ENCODE results near the gene FHOD3.
"Not testable (repeated sequence)": the region's sequence is repeated elsewhere in the genome, so short reads cannot be mapped to it uniquely, and the experiment has no call there.

Gene FHOD3

GRCh38 chr18:36813101-36813775, 515.7 kb downstream of the FHOD3 start:
- Histone ChIP-seq H3K4me3 (ENCODE audit: low read depth, low read length) (no peak overlapping the region), H3K27ac (no peak overlapping the region), H3K27me3 (replicated peaks) (no peaks in the 10 kb centered on the region), H3K36me3 (replicated peaks) (peaks cover 21% of the 10 kb centered on the region)
- TF ChIP-seq, protein P1, sequence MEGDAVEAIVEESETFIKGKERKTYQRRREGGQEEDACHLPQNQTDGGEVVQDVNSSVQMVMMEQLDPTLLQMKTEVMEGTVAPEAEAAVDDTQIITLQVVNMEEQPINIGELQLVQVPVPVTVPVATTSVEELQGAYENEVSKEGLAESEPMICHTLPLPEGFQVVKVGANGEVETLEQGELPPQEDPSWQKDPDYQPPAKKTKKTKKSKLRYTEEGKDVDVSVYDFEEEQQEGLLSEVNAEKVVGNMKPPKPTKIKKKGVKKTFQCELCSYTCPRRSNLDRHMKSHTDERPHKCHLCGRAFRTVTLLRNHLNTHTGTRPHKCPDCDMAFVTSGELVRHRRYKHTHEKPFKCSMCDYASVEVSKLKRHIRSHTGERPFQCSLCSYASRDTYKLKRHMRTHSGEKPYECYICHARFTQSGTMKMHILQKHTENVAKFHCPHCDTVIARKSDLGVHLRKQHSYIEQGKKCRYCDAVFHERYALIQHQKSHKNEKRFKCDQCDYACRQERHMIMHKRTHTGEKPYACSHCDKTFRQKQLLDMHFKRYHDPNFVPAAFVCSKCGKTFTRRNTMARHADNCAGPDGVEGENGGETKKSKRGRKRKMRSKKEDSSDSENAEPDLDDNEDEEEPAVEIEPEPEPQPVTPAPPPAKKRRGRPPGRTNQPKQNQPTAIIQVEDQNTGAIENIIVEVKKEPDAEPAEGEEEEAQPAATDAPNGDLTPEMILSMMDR (IDR thresholded peaks at IDR 0.05; ENCODE audit: low read depth, low read length, missing control alignments): no peak
- in situ Hi-C loops (cut with HindIII; ENCODE audit: low pct_ligation_motif_present, low sequenced_read_pairs): no loop called here
- DNase-seq: no peak

GRCh38 chr18:36813824-36814223, 516.3 kb downstream of the FHOD3 start:
- no peak for DNase-seq
- Histone ChIP-seq H3K4me3 (ENCODE audit: low read depth, low read length) (no peak overlapping the region), H3K27me3 (replicated peaks) (no peaks in the 10 kb centered on the region), H3K27ac (no peak overlapping the region), H3K36me3 (replicated peaks) (peaks cover 27% of the 10 kb centered on the region)
- in situ Hi-C loops (cut with HindIII; ENCODE audit: low pct_ligation_motif_present, low sequenced_read_pairs): no loop called here
- TF ChIP-seq, protein P1 (IDR thresholded peaks at IDR 0.05; ENCODE audit: low read depth, low read length, missing control alignments): no peak

GRCh38 chr18:36814994-36815393, 517.5 kb downstream of the FHOD3 start:
- TF ChIP-seq, protein P1 (IDR thresholded peaks at IDR 0.05; ENCODE audit: low read depth, low read length, missing control alignments): no peak
- in situ Hi-C loops (cut with HindIII; ENCODE audit: low pct_ligation_motif_present, low sequenced_read_pairs): no loop called here
- H3K36me3 ChIP-seq (replicated peaks): peaks cover 27% of the 10 kb centered on the region
- no peaks in the 10 kb centered on the region for H3K27me3 ChIP-seq (replicated peaks)
- no peak for DNase-seq
- H3K4me3 ChIP-seq (ENCODE audit: low read depth, low read length): no peak overlapping the region
- no peak overlapping the region for H3K27ac ChIP-seq

GRCh38 chr18:36816096-36816495, 518.6 kb downstream of the FHOD3 start:
- H3K27ac ChIP-seq; H3K4me3 ChIP-seq (ENCODE audit: low read depth, low read length); in situ Hi-C loops (cut with HindIII; ENCODE audit: low pct_ligation_motif_present, low sequenced_read_pairs); DNase-seq; H3K27me3 ChIP-seq (replicated peaks): not testable (repeated sequence)
- H3K36me3 ChIP-seq (replicated peaks): peaks cover 27% of the 10 kb centered on the region

DNA sequence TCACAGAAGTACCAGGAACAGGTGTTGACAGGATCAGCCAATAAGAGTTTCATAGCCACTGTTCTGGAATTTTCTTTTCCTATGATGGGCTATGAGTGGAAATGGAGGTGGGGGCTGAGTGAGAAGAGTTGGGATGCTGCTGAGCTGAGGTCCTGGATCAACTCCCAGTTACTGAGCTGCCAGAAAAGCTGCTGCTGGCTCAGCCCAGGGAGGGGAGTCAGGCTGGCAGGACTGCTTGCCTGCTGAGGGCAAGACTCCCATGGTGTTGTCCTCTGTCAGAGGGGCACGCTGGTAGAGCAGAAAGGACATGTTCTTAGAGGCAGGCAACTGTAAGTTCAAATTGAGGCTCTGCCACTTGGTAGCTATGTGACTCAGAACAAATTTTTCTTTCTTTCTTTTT, 519.5 kb downstream of the FHOD3 start:
- H3K36me3 ChIP-seq (replicated peaks): peaks cover 27% of the 10 kb centered on the region
- H3K27me3 ChIP-seq (replicated peaks): no peaks in the 10 kb centered on the region
- in situ Hi-C loops (cut with HindIII; ENCODE audit: low pct_ligation_motif_present, low sequenced_read_pairs): no loop called here
- H3K4me3 ChIP-seq (ENCODE audit: low read depth, low read length): no peak overlapping the region
- H3K27ac ChIP-seq: no peak overlapping the region
- TF ChIP-seq, protein P1 (IDR thresholded peaks at IDR 0.05; ENCODE audit: low read depth, low read length, missing control alignments): no peak
- DNase-seq: no peak

DNA sequence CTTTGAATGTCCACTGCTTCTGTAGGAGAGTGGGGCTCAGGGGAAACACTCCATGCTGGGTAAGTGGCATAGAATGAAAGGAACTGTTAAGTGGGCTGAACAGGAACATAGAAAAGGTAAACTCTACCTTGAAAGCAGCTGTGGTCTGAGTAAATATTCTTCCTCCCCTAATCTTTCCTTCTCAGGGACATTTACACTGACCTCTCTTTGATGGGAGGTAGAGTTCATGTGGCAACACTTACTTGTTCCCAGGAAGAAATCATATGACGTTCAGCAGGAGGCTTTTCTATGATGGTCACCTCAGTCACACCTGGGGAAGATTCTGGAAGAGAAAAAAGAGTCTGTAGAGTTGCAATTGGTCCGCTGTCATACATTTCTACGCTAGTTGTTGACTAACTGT, 521.1 kb downstream of the FHOD3 start:
- Histone ChIP-seq H3K27me3 (replicated peaks) (no peaks in the 10 kb centered on the region), H3K36me3 (replicated peaks) (peaks cover 28% of the 10 kb centered on the region), H3K27ac (no peak overlapping the region), H3K4me3 (ENCODE audit: low read depth, low read length) (no peak overlapping the region)
- in situ Hi-C loops (cut with HindIII; ENCODE audit: low pct_ligation_motif_present, low sequenced_read_pairs): no loop called here
- DNase-seq: no peak
- TF ChIP-seq, protein P1 (IDR thresholded peaks at IDR 0.05; ENCODE audit: low read depth, low read length, missing control alignments): no peak

All from brain microvascular endothelial cell (primary cell).